WTC11 (cell line): ENCODE results near the gene ERICH3. TPM values are rescaled to one million over a fixed set of nuclear protein-coding genes. Genes with fewer than 3 reads are reported as not detected.

ENCODE experiments used
- ATAC-seq: fragments of 200-7000 bp; cut with Tn5 transposase; 2 replicates; pipeline ENCODE4 v1.10.0; 2021; ENCODE audit warnings: mild to moderate bottlenecking, moderate library complexity
- CTCF ChIA-PET: fragments of 300-600 bp; sonication (Branson Sonifier 250); formaldehyde crosslinking; loops from one replicate; lab custom pipeline; 2021; ENCODE audit warnings: antibody characterized with exemption; lab: Charles Lee
- POLR2A ChIA-PET: fragments of 350-600 bp; sonication (Branson Sonifier 250); formaldehyde crosslinking; loops from one replicate; lab custom pipeline; 2021; ENCODE audit warnings: antibody characterized with exemption; lab: Charles Lee
- DNase-seq: peaks from one replicate; pipeline ENCODE4 v3.0.0; 2021; ENCODE audit warnings: low spot score
- H3K27ac Mint-ChIP-seq: 2 replicates; pipeline ENCODE4 v1.8.0; 2021; ENCODE audit warnings: mixed read lengths
- H3K27me3 Mint-ChIP-seq: 2 replicates; pipeline ENCODE4 v1.8.0; 2021; ENCODE audit warnings: low read depth, mild to moderate bottlenecking, moderate library complexity, mixed read lengths
- H3K36me3 Mint-ChIP-seq: 2 replicates; pipeline ENCODE4 v1.8.0; 2021; ENCODE audit warnings: mixed read lengths
- H3K4me1 Mint-ChIP-seq: 2 replicates; pipeline ENCODE4 v1.8.0; 2022; ENCODE audit warnings: mixed read lengths
- H3K4me3 Mint-ChIP-seq: 2 replicates; pipeline ENCODE4 v1.8.0; 2021; ENCODE audit warnings: mild to moderate bottlenecking, moderate library complexity, mixed read lengths
- H3K9me3 Mint-ChIP-seq: 2 replicates; pipeline ENCODE4 v1.8.0; 2021; ENCODE audit warnings: mixed read lengths
- ARID4B ChIP-seq: sonication (generic); formaldehyde crosslinking; IDR thresholded peaks from 2 replicates; pipeline ENCODE4 v1.8.0; 2023; ENCODE audit warnings: missing genetic modification reagents, mild to moderate bottlenecking, borderline replicate concordance
- ATF2 ChIP-seq: sonication (generic); formaldehyde crosslinking; IDR thresholded peaks from 2 replicates; pipeline ENCODE4 v1.8.1; 2022; ENCODE audit warnings: low read depth, missing genetic modification reagents, borderline replicate concordance
- ATF6 ChIP-seq: sonication (generic); formaldehyde crosslinking; IDR thresholded peaks from 2 replicates; pipeline ENCODE4 v1.8.1; 2023; ENCODE audit warnings: mild to moderate bottlenecking, missing genetic modification reagents
- CBFB ChIP-seq: sonication (generic); formaldehyde crosslinking; IDR thresholded peaks from 2 replicates; pipeline ENCODE4 v1.8.1; 2022; ENCODE audit warnings: mild to moderate bottlenecking, low read depth, missing genetic modification reagents
- CTCF ChIP-seq: fragments of 200-600 bp; IDR thresholded peaks from 2 replicates; pipeline ENCODE4 v1.8.0; 2022; ENCODE audit warnings: antibody characterized with exemption
- ESRRA ChIP-seq: sonication (generic); formaldehyde crosslinking; IDR thresholded peaks from 2 replicates; pipeline ENCODE4 v1.8.1; 2022; ENCODE audit warnings: mild to moderate bottlenecking, missing genetic modification reagents, borderline replicate concordance
- ETV6 ChIP-seq: sonication (generic); formaldehyde crosslinking; IDR thresholded peaks from 2 replicates; pipeline ENCODE4 v1.8.1; 2022; ENCODE audit warnings: mild to moderate bottlenecking, missing genetic modification reagents
- FOXP1 ChIP-seq: sonication (generic); formaldehyde crosslinking; IDR thresholded peaks from 2 replicates; pipeline ENCODE4 v1.8.0; 2022; ENCODE audit warnings: missing genetic modification reagents, mild to moderate bottlenecking, moderate library complexity, borderline replicate concordance
- MXD4 ChIP-seq: fragments of 250-450 bp; sonication (Bioruptor Pico); IDR thresholded peaks from 2 replicates; pipeline ENCODE4 v1.8.0; 2021; ENCODE audit warnings: mild to moderate bottlenecking, moderate library complexity, borderline replicate concordance
- NR3C1 ChIP-seq: sonication (generic); formaldehyde crosslinking; conservative IDR thresholded peaks from 2 replicates; pipeline ENCODE4 v1.8.1; 2023; ENCODE audit warnings: low read depth, mild to moderate bottlenecking, missing genetic modification reagents
- TP53 ChIP-seq: sonication (generic); formaldehyde crosslinking; IDR thresholded peaks from 2 replicates; pipeline ENCODE4 v1.8.1; 2023; ENCODE audit warnings: mild to moderate bottlenecking, missing genetic modification reagents
- USF1 ChIP-seq: sonication (generic); formaldehyde crosslinking; IDR thresholded peaks from 2 replicates; pipeline ENCODE4 v1.8.0; 2022; ENCODE audit warnings: mild to moderate bottlenecking, missing genetic modification reagents
- ZNF425 ChIP-seq: fragments of 250-450 bp; sonication (Bioruptor Pico); conservative IDR thresholded peaks from 2 replicates; pipeline ENCODE4 v1.9.0; 2021; ENCODE audit warnings: mild to moderate bottlenecking
- total RNA-seq: library from RNA; stranded (reverse); gene quantifications from 3 replicates; pipeline ENCODE4 v1.2.3, GENCODE V29; 2021
- TF ChIP-seq, protein P1 (sequence below): sonication (generic); formaldehyde crosslinking; conservative IDR thresholded peaks from 2 replicates; pipeline ENCODE4 v1.8.1; 2023; ENCODE audit warnings: mild to moderate bottlenecking, low read depth, missing genetic modification reagents, moderate library complexity
- TF ChIP-seq, protein P2 (sequence below): sonication (generic); formaldehyde crosslinking; IDR thresholded peaks from 2 replicates; pipeline ENCODE4 v1.8.1; 2022; ENCODE audit warnings: mild to moderate bottlenecking, missing genetic modification reagents, moderate library complexity, borderline replicate concordance

ERICH3 gene
- total RNA-seq, 1 experiment from 2014 or later, result 0.07 TPM

DNA sequence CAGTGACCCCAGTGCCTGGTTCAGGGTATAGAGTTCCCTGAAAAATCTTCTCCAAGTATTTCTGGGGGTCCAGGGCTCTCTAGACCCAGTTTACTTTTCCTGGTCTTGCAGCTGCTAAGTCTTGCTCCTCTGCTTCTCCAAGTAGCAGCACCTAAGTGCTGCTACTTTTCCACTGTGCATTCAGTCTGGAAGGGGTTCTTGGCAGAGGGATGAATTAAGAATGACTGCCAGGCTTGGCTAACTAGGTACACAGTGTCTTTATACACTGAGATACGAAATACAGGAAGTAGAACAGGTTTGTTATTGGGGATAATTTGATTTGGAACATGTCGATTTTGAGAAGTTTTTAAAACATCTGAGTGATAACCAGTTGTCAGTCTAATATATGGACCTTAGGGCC, 24.2 kb upstream of the ERICH3 start (continued):
- TF ChIP-seq USF1 (CRISPR knock-in tag), result no peak
- TF ChIP-seq NR3C1 (CRISPR knock-in tag), result no peak
- TF ChIP-seq, protein P1, sequence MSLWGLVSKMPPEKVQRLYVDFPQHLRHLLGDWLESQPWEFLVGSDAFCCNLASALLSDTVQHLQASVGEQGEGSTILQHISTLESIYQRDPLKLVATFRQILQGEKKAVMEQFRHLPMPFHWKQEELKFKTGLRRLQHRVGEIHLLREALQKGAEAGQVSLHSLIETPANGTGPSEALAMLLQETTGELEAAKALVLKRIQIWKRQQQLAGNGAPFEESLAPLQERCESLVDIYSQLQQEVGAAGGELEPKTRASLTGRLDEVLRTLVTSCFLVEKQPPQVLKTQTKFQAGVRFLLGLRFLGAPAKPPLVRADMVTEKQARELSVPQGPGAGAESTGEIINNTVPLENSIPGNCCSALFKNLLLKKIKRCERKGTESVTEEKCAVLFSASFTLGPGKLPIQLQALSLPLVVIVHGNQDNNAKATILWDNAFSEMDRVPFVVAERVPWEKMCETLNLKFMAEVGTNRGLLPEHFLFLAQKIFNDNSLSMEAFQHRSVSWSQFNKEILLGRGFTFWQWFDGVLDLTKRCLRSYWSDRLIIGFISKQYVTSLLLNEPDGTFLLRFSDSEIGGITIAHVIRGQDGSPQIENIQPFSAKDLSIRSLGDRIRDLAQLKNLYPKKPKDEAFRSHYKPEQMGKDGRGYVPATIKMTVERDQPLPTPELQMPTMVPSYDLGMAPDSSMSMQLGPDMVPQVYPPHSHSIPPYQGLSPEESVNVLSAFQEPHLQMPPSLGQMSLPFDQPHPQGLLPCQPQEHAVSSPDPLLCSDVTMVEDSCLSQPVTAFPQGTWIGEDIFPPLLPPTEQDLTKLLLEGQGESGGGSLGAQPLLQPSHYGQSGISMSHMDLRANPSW (CRISPR knock-in tag), result no peak
- TF ChIP-seq TP53 (CRISPR knock-in tag), result no peak

- TF ChIP-seq CBFB (CRISPR knock-in tag) (no peak), ARID4B (CRISPR knock-in tag) (no peak), FOXP1 (no peak)
- H3K4me3 Mint-ChIP-seq, result no peak overlapping the region
- DNase-seq (no peak), ATAC-seq (no peak)
- H3K27ac Mint-ChIP-seq, result no peak overlapping the region
- H3K27me3 Mint-ChIP-seq, result no peaks in the 10 kb centered on the region
- no peaks in the 10 kb centered on the region for H3K36me3 Mint-ChIP-seq
- CTCF ChIA-PET, result no interaction called here
- POLR2A ChIA-PET, result no interaction called here
- H3K9me3 Mint-ChIP-seq, result peaks cover 4% of the 10 kb centered on the region
- H3K4me1 Mint-ChIP-seq, result peaks cover 12% of the 10 kb centered on the region
These were observed 19.9 kb upstream of the ERICH3 start for GRCh38 chr1:74693473-74693872.

DNA sequence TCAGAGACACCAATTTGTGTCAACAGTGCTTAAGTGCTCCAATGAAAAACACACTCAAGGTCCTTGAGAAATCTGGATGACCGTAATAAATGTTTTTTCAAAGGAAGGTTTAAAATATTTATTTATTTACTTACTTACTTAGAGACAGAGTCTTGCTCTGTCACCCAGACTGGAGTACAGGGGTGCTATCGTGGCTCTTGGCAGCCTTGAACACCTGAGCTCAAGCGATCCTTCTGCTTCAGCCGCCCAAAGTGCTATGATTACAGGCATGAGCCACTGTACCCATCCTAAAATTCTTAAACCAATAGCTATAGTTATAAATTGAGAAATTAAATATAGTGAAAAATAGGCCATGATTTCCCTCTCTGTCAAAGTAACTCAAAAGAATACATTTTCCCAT, 17.3 kb upstream of the ERICH3 start:
- Mint-ChIP-seq H3K36me3 (no peaks in the 10 kb centered on the region), H3K4me1 (peaks cover 12% of the 10 kb centered on the region), H3K27me3 (no peaks in the 10 kb centered on the region), H3K27ac (no peak overlapping the region), H3K4me3 (no peak overlapping the region), H3K9me3 (peaks cover 4% of the 10 kb centered on the region)
- ATAC-seq (no peak), DNase-seq (no peak)
- POLR2A ChIA-PET, result no interaction called here
- CTCF ChIA-PET, result interaction anchor here (1.0 to 2.7 kb wide), 10 partner anchors 10 to 691 kb away, joined by 3 to 31 read pairs (median 10); partner anchors contain the start of genes CRYZ, ERICH3 and TYW3
- TF ChIP-seq ZNF425 (CRISPR knock-in tag) (no peak), ETV6 (CRISPR knock-in tag) (no peak), ATF2 (CRISPR knock-in tag) (no peak), CTCF (no peak), ESRRA (no peak), MXD4 (CRISPR knock-in tag) (no peak), ATF6 (no peak)
- TF ChIP-seq, protein P2, sequence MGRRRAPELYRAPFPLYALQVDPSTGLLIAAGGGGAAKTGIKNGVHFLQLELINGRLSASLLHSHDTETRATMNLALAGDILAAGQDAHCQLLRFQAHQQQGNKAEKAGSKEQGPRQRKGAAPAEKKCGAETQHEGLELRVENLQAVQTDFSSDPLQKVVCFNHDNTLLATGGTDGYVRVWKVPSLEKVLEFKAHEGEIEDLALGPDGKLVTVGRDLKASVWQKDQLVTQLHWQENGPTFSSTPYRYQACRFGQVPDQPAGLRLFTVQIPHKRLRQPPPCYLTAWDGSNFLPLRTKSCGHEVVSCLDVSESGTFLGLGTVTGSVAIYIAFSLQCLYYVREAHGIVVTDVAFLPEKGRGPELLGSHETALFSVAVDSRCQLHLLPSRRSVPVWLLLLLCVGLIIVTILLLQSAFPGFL (CRISPR knock-in tag), result no peak
